Esophagus squamous epithelium (tissue), 5 donors: Measurements from ENCODE around the gene FRK. TPM values are rescaled to one million over a fixed set of nuclear protein-coding genes. Genes with fewer than 3 reads are reported as not detected.
"Not testable (repeated sequence)": the region's sequence is repeated elsewhere in the genome, so short reads cannot be mapped to it uniquely, and the experiment has no call there.

Experiments
- DNase-seq: peaks from one replicate; lab custom pipeline; 2025; lab: John Stamatoyannopoulos, UW
- H3K27ac ChIP-seq, 4 donors: fragments of 200-600 bp; sonication (generic); one replicate each; pipeline ENCODE4 v1.5.1; 2016 to 2019; ENCODE audit warnings: mild to moderate bottlenecking in 1 of 4
- H3K27me3 ChIP-seq, 4 donors: fragments of 200-600 bp; sonication (generic); 1 replicate in 3 of 4; 2 replicates in 1 of 4; pipeline versions ENCODE4 v1.5.1 to v1.6.0; 2017 to 2021; ENCODE audit warnings: antibody characterized with exemption in 1 of 4
- H3K36me3 ChIP-seq, 3 donors: fragments of 200-600 bp; sonication (generic); one replicate each; pipeline ENCODE4 v1.5.1; 2016 to 2019
- H3K4me1 ChIP-seq, 3 donors: fragments of 200-600 bp; sonication (generic); one replicate each; pipeline ENCODE4 v1.5.1; 2017 to 2019
- H3K4me3 ChIP-seq, 4 donors: fragments of 200-600 bp; sonication (generic); 1 replicate in 3 of 4; 2 replicates in 1 of 4; pipeline ENCODE4 v1.5.1; 2016 to 2019; ENCODE audit warnings: mild to moderate bottlenecking in 2 of 4, moderate library complexity in 1 of 4
- H3K9me3 ChIP-seq, 3 donors: fragments of 200-600 bp; sonication (generic); one replicate each; pipeline ENCODE4 v1.5.1; 2016 to 2019
- POLR2A ChIP-seq, 4 donors: fragments of 450-650 bp; IDR thresholded peaks; one replicate each; pipeline ENCODE4 v1.6.1; 2017; ENCODE audit warnings: antibody characterized with exemption in 4 of 4, mild to moderate bottlenecking in 4 of 4, moderate library complexity in 3 of 4
- WGBS, 2 donors: methylation state at CpG; one replicate each; pipeline ENCODE4 v1.1.5; 2018; 5-methylcytosine and 5-hydroxymethylcytosine counted together
- intact Hi-C: fragments of 100-400 bp; cut with DNase I; formaldehyde crosslinking; loops from one replicate; pipeline ENCODE4 v1.15.0; 2022
- total RNA-seq, 4 donors: library from RNA; depleted of rRNA; stranded (reverse); fragments of >200 nt; gene quantifications; one replicate each; pipeline ENCODE4 v1.1.0, GENCODE V29; 2016
- TF ChIP-seq, protein P1 (sequence below), 6 experiments: fragments of 450-650 bp in 4 of 6; fragments of 200-600 bp in 2 of 6; sonication (generic) in 2 of 6; IDR thresholded peaks; one replicate each; pipeline ENCODE4 v1.5.1; 2016 to 2019; ENCODE audit warnings: antibody characterized with exemption in 6 of 6, mild to moderate bottlenecking in 4 of 6, moderate library complexity in 4 of 6
- donor health status: DM: yes; HTN: yes; CAD: no.

The FRK gene
- total RNA-seq, 4 donors from 2014 or later: 5.0 to 12.1 (median 10.0) TPM

DNA sequence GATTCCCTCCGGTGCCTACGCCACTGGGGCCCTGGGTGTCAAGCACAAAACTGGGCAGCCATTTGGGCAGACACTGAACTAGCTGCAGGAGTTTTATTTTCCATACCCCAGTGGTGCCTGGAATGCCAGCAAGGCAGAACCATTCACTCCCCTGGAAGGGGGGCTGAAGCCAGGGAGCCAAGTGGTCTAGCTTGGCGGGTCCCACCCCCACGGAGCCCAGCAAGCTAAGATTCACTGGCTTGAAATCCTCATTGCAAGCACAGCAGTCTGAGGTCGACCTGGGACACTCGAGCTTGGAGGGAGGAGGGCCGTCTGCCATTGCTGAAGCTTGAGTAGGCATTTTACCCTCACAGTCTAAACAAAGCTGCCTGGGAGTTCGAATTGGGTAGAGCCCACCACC, 125.3 kb downstream of the FRK start:
- Histone ChIP-seq H3K36me3 (peaks cover 0 to 10% (median 0%) of the 10 kb centered on the region in 3 donors), H3K9me3 (peaks cover 0 to 7% (median 0%) of the 10 kb centered on the region in 3 donors), H3K27me3 (no peaks in the 10 kb centered on the region), H3K4me1 (no peaks in the 10 kb centered on the region), H3K4me3 (no peak overlapping the region), H3K27ac (no peak overlapping the region)
- no peak for DNase-seq
- 76 to 80% methylated on average over 2 to 6 of the region's 8 CpGs for WGBS, 2 donors
- TF ChIP-seq, protein P1, sequence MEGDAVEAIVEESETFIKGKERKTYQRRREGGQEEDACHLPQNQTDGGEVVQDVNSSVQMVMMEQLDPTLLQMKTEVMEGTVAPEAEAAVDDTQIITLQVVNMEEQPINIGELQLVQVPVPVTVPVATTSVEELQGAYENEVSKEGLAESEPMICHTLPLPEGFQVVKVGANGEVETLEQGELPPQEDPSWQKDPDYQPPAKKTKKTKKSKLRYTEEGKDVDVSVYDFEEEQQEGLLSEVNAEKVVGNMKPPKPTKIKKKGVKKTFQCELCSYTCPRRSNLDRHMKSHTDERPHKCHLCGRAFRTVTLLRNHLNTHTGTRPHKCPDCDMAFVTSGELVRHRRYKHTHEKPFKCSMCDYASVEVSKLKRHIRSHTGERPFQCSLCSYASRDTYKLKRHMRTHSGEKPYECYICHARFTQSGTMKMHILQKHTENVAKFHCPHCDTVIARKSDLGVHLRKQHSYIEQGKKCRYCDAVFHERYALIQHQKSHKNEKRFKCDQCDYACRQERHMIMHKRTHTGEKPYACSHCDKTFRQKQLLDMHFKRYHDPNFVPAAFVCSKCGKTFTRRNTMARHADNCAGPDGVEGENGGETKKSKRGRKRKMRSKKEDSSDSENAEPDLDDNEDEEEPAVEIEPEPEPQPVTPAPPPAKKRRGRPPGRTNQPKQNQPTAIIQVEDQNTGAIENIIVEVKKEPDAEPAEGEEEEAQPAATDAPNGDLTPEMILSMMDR (IDR thresholded peaks at IDR 0.05): no peak
- no peak for TF ChIP-seq POLR2A (IDR thresholded peaks at IDR 0.05)
- intact Hi-C loops: no loop called here

DNA sequence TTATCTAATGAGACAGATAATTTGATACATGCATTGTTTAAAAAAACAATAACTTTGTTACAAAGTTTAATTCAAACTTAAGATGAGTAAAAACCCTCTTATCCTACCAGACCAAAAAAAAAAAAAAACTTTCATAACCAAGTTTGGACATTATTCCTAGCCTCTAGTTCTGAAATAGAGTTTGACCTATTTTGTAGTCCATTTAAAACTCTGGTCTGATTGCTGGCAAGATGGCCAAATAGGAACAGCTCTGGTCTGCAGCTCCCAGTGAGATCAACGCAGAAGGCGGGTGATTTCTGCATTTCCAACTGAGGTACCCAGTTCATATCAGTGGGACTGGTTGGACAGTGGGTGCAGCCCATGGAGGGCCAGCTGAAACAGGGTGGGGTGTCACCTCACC, 125.9 kb downstream of the FRK start:
- Histone ChIP-seq H3K27ac (no peak overlapping the region), H3K9me3 (peaks cover 0 to 2% (median 0%) of the 10 kb centered on the region in 3 donors), H3K27me3 (no peaks in the 10 kb centered on the region), H3K36me3 (peaks cover 0 to 5% (median 0%) of the 10 kb centered on the region in 3 donors), H3K4me3 (no peak overlapping the region), H3K4me1 (no peaks in the 10 kb centered on the region)
- intact Hi-C loops: no loop called here
- TF ChIP-seq POLR2A (IDR thresholded peaks at IDR 0.05): no peak
- TF ChIP-seq, protein P1 (IDR thresholded peaks at IDR 0.05): no peak
- DNase-seq: no peak
- 91 to 100% methylated on average over 1 to 2 of the region's 2 CpGs for WGBS, 2 donors

DNA sequence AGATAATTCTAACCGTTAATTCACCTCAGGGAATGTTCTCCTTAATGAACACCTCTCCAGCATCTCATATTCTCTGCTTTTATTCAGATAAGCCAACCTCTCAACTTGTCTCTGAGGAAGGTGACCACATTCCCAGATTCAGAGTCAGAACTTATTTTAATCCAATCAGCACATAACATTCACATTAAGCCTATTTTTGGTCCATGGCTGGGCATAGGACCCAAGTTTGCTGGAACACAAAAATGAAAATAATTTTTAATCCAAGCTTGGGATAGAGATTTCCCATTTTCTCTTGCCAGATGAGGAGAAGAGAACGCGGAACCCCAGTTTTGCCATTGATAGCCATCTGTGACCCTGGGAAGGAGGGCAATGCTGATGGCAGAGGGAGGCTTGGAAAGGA, 126.5 kb downstream of the FRK start:
- intact Hi-C loops: no loop called here
- WGBS, 2 donors: 90 to 95% methylated on average over 3 of the region's 3 CpGs
- H3K9me3 ChIP-seq: no peaks in the 10 kb centered on the region
- TF ChIP-seq, protein P1 (IDR thresholded peaks at IDR 0.05): no peak
- no peak for TF ChIP-seq POLR2A (IDR thresholded peaks at IDR 0.05)
- no peaks in the 10 kb centered on the region for H3K27me3 ChIP-seq
- no peaks in the 10 kb centered on the region for H3K4me1 ChIP-seq
- no peaks in the 10 kb centered on the region for H3K36me3 ChIP-seq
- no peak overlapping the region for H3K27ac ChIP-seq
- DNase-seq: no peak
- H3K4me3 ChIP-seq: no peak overlapping the region

DNA sequence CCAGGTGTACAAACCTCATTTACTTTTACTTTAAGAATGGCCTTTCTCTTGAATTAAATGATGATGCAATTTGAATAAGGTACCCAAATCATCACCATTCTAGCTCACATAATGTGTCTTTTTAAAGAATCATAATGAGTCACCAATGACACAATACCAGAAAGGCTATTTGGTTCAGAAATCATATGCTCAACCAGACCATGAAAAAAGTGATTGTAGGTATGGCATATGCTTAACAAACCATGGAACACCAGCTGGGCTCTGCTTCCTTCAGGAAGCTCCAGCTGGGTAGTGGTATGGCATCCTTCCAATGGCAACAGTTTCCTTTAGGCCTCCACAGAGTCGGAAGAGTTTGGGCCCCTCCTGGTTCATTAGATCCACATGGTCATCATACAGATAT, 128.2 kb downstream of the FRK start:
- Histone ChIP-seq H3K36me3 (no peaks in the 10 kb centered on the region), H3K27ac (no peak overlapping the region), H3K4me3 (no peak overlapping the region), H3K9me3 (no peaks in the 10 kb centered on the region), H3K4me1 (no peaks in the 10 kb centered on the region), H3K27me3 (no peaks in the 10 kb centered on the region)
- intact Hi-C loops: no loop called here
- DNase-seq: no peak
- no peak for TF ChIP-seq POLR2A (IDR thresholded peaks at IDR 0.05)
- TF ChIP-seq, protein P1 (IDR thresholded peaks at IDR 0.05): no peak
- WGBS, 2 donors: 55 to 67% methylated on average over 1 of the region's 1 CpG

DNA sequence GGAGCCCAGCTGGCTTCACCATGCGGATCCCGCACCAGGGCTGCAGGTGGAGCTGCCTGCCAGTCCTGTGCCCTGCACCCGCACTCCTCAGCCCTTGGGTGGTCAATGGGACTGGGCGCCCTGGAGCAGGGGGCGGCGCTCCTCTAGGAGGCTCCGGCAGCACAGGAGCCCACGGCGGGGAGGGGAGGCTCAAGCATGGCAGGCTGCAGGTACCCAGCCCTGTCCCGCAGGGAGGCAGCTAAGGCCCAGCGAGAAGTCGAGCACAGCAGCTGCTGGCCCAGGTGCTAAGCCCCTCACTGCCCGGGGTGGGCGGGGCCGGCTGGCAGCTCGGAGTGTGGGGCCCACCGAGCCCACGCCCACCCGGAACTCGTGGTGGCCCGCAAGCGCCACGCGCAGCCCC, 132.7 kb downstream of the FRK start:
- H3K4me3 ChIP-seq, H3K9me3 ChIP-seq, H3K27me3 ChIP-seq, H3K4me1 ChIP-seq, H3K36me3 ChIP-seq, intact Hi-C loops, DNase-seq, H3K27ac ChIP-seq: not testable (repeated sequence)
- WGBS, 2 donors: no CpG with 5 or more reads among the region's 24 CpGs

DNA sequence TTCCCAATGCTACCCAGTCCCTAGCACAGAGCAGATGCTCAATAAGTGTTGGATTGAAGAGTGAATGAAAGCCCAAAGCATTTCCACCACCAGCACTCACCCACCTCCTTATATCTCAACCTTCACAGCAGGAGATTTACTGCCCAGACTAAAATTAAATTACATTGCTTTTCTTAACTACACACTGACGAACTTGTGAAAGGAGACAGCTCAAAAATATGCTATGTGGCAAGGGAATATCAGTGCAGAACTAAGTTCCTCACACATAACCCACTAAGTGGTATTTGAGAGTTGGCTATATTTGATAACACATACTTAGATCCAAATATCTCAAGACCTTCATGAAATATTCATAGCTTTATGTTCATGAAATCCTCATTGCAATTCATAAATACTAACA, 137.7 kb downstream of the FRK start:
- H3K4me3 ChIP-seq: no peak overlapping the region

More for the DNA sequence above, 137.7 kb downstream of the FRK start:
- Histone ChIP-seq H3K36me3 (no peaks in the 10 kb centered on the region), H3K27me3 (no peaks in the 10 kb centered on the region), H3K9me3 (no peaks in the 10 kb centered on the region), H3K27ac (no peak overlapping the region), H3K4me1 (no peaks in the 10 kb centered on the region)
- intact Hi-C loops: no loop called here
- no peak for TF ChIP-seq POLR2A (IDR thresholded peaks at IDR 0.05)
- TF ChIP-seq, protein P1 (IDR thresholded peaks at IDR 0.05): no peak
- no peak for DNase-seq
- 35 to 50% methylated on average over 1 of the region's 1 CpG for WGBS, 2 donors
